GM12878 (cell line): ENCODE measurements around the gene THUMPD3. TPM values are rescaled to one million over a fixed set of nuclear protein-coding genes. Genes with fewer than 3 reads are reported as not detected.

Experiments used
- ATAC-seq: fragments of 200-7000 bp; cut with Tn5 transposase; 3 replicates; pipeline ENCODE4 v1.9.1; 2020; ENCODE audit warnings: mild to moderate bottlenecking, moderate library complexity
- BruUV-seq: library from RNA; stranded (reverse); fragments of 400-500 nt; replicated peaks from 2 replicates; lab custom pipeline; 2021; lab: Mats Ljungman, UMichigan
- CTCF ChIA-PET: fragments of 300-600 bp; sonication (Branson Sonifier 250); formaldehyde crosslinking; extraction: SDS; loops from one replicate; lab custom pipeline; 2021; ENCODE audit warnings: inconsistent platforms; lab: Yijun Ruan, JAX
- POLR2A ChIA-PET: fragments of 350-600 bp; formaldehyde crosslinking; extraction: SDS; loops from one replicate; lab custom pipeline; 2021; ENCODE audit warnings: inconsistent platforms; lab: Charles Lee
- RAD21 ChIA-PET: fragments of 300-600 bp; sonication (Branson Sonifier 250); formaldehyde crosslinking; loops from one replicate; lab custom pipeline; 2023; ENCODE audit warnings: antibody characterized with exemption; ENCODE audit not compliant: unreplicated experiment; lab: Charles Lee
- SMC1A ChIA-PET: fragments of 300-600 bp; sonication (Branson Sonifier 250); formaldehyde crosslinking; loops from one replicate; lab custom pipeline; 2023; ENCODE audit not compliant: unreplicated experiment, uncharacterized antibody; lab: Charles Lee
- DNase-seq: peaks from one replicate; pipeline ENCODE4 v3.0.0-alpha.2; 2011; ENCODE audit warnings: low read depth, low spot score
- FAIRE-seq: peaks from 3 replicates; lab custom pipeline; 2011; peaks lifted over from hg19 to GRCh38; lab: Jason Lieb, UNC
- H2AFZ ChIP-seq: 2 replicates; pipeline ENCODE4 v1.6.0; 2011; ENCODE audit warnings: low read depth, low read length, control low read depth; ENCODE audit not compliant: control insufficient read depth
- H3K27ac ChIP-seq: 2 replicates; pipeline ENCODE4 v1.5.1; 2011; ENCODE audit warnings: control low read depth; ENCODE audit not compliant: control insufficient read depth, insufficient read depth
- H3K27me3 ChIP-seq, 2 experiments: replicated peaks in 1 of 2; 2 replicates each; pipeline versions ENCODE4 v1.6.0 to v1.6.1; 2011; ENCODE audit warnings: low read length in 1 of 2; ENCODE audit not compliant: control insufficient read depth in 2 of 2, insufficient read depth in 2 of 2
- H3K36me3 ChIP-seq, 2 experiments: 2 replicates each; pipeline ENCODE4 v1.5.1; 2011; ENCODE audit warnings: low read length in 1 of 2; ENCODE audit not compliant: control insufficient read depth in 2 of 2, insufficient read depth in 2 of 2
- H3K4me1 ChIP-seq: 2 replicates; pipeline ENCODE4 v1.6.1; 2011; ENCODE audit warnings: mild to moderate bottlenecking, low read length, moderate library complexity, mixed read lengths; ENCODE audit not compliant: control insufficient read depth, insufficient read depth
- H3K4me2 ChIP-seq: 2 replicates; pipeline ENCODE4 v1.6.0; 2011; ENCODE audit warnings: control low read depth; ENCODE audit not compliant: control insufficient read depth, insufficient read depth
- H3K4me3 ChIP-seq: fragments of 200-600 bp; sonication (generic); 2 replicates; pipeline ENCODE4 v1.5.1; 2016
- H3K79me2 ChIP-seq: 2 replicates; pipeline ENCODE4 v1.6.0; 2011; ENCODE audit warnings: low read length; ENCODE audit not compliant: control insufficient read depth, insufficient read depth
- H3K9ac ChIP-seq: 2 replicates; pipeline ENCODE4 v1.8.0; 2011; ENCODE audit warnings: low read length, control low read depth, mixed read lengths; ENCODE audit not compliant: control insufficient read depth, insufficient read depth
- H3K9me3 ChIP-seq: replicated peaks from 3 replicates; pipeline ENCODE4 v1.5.1; 2011; ENCODE audit warnings: mild to moderate bottlenecking, low read length; ENCODE audit not compliant: control insufficient read depth, insufficient read depth
- H4K20me1 ChIP-seq: 2 replicates; pipeline ENCODE4 v1.6.0; 2011; ENCODE audit not compliant: control insufficient read depth, insufficient read depth
- MEF2B ChIP-seq: fragments of 450-650 bp; IDR thresholded peaks from 2 replicates; pipeline ENCODE4 v1.6.1; 2018; ENCODE audit warnings: mild to moderate bottlenecking, moderate library complexity; ENCODE audit not compliant: partially characterized antibody, poor library complexity, severe bottlenecking
- NR2C1 ChIP-seq: fragments of 450-650 bp; IDR thresholded peaks from 2 replicates; pipeline ENCODE4 v1.6.1; 2017; ENCODE audit warnings: antibody characterized with exemption, mild to moderate bottlenecking, moderate library complexity
- SMAD1 ChIP-seq: fragments of 450-650 bp; IDR thresholded peaks from 2 replicates; pipeline ENCODE4 v1.6.1; 2018; ENCODE audit warnings: mild to moderate bottlenecking, low read depth; ENCODE audit not compliant: partially characterized antibody
- USF1 ChIP-seq: IDR thresholded peaks from 2 replicates; pipeline ENCODE4 v1.6.1; 2011; ENCODE audit warnings: borderline replicate concordance, low read depth, mild to moderate bottlenecking, moderate library complexity, mixed read lengths, low read length; ENCODE audit not compliant: insufficient read depth; ENCODE audit errors: extremely low read length
- WGBS: methylation state at CpG from one replicate; pipeline ENCODE4 v1.1.6; 2016; ENCODE audit warnings: low lambda C conversion rate; ENCODE audit not compliant: insufficient replicate concordance, insufficient coverage; ENCODE audit errors: missing lambda C conversion rate; 5-methylcytosine and 5-hydroxymethylcytosine counted together
- in situ Hi-C: fragments of 300-500 bp; cut with MboI; formaldehyde crosslinking; loops from 9 replicates; pipeline ENCODE4 v1.14.3; 2018; ENCODE audit warnings: mixed read lengths
- intact Hi-C: fragments of 100-400 bp; cut with micrococcal nuclease; formaldehyde crosslinking; loops from one replicate; pipeline ENCODE4 v1.14.2; 2022; ENCODE audit not compliant: unreplicated experiment
- polyA plus RNA-seq, 11 experiments: library from polyadenylated mRNA; depleted of rRNA in 4 of 11; unstranded in 6 of 11; stranded (reverse) in 5 of 11; fragments of >200 nt; fragmentation: Nextera tagmentation in 4 of 11; fragmentation: Illumina TruSeq in 1 of 11; extraction: Ambion mirVana in 4 of 11; extraction: Trizol in 1 of 11; gene quantifications; 1 replicate in 1 of 11; 2 replicates in 10 of 11; pipeline versions ENCODE4 v1.2.1 to v1.2.3, GENCODE V29; 2011 to 2016; ENCODE audit warnings: inconsistent platforms in 2 of 11, missing spikeins in 2 of 11, low read depth in 1 of 11
- total RNA-seq, 4 experiments: library from RNA; depleted of rRNA in 3 of 4; stranded (reverse); fragments of >200 nt in 3 of 4; fragmentation: Illumina TruSeq in 1 of 4; extraction: Trizol in 1 of 4; gene quantifications; 2 replicates each; pipeline versions ENCODE4 v1.2.1 to v1.2.3, GENCODE V29; 2013 to 2021

Gene THUMPD3
- total and polyA plus RNA-seq, 10 of the 15 experiments (the other 5 are each of a cell fraction or from before 2014, with no cell fraction given), result 28.7 to 47.4 (median 41.8) TPM

GRCh38 chr3:9361691-9362388, 1.0 kb upstream of the THUMPD3 start:
- H2AFZ ChIP-seq, result no peak overlapping the region
- in situ Hi-C loops, result no loop called here
- WGBS, result 78% methylated on average over 5 of the region's 5 CpGs
- H3K4me3 ChIP-seq, result peak overlapping the region; percentile 84
- ChIA-PET CTCF (interaction anchor here (0.6 to 2.9 kb wide), 12 partner anchors 9 to 370 kb away, joined by 3 to 38 read pairs (median 4); no protein-coding TSS in a partner anchor), POLR2A (interaction anchor here (0.5 to 2.3 kb wide), 11 partner anchors 13 to 931 kb away, joined by 3 to 47 read pairs (median 4); partner anchors contain the start of gene ARPC4), SMC1A (interaction anchor here (0.6 to 4.1 kb wide), 16 partner anchors 9 to 961 kb away, joined by 3 to 39 read pairs (median 4); no protein-coding TSS in a partner anchor), RAD21 (interaction anchor here (0.6 to 2.3 kb wide), 7 partner anchors 9 to 830 kb away, joined by 3 to 19 read pairs (median 5); partner anchors contain the start of genes BRPF1 and SETD5)
- H3K27ac ChIP-seq, result no peak overlapping the region; the same call in 1 of the 2 replicates
- no peak for ATAC-seq
- no peaks in the 10 kb centered on the region; the same call in none of the 2 replicates for H3K4me1 ChIP-seq
- BruUV-seq, result no TSS peak
- H3K4me2 ChIP-seq, result peak overlapping the region; percentile 72; the same call in 1 of the 2 replicates
- DNase-seq, result no peak
- H3K79me2 ChIP-seq, result peaks cover 17% of the 10 kb centered on the region
- H4K20me1 ChIP-seq, result no peaks in the 10 kb centered on the region
- 0 out of 4 replicates have a peak, but pooled peaks cover 0 to 6% of the 10 kb centered on the region in 2 experiments for H3K36me3 ChIP-seq
- no peak for FAIRE-seq
- TF ChIP-seq MEF2B (no peak), USF1 (no peak), SMAD1 (no peak), NR2C1 (no peak)
- H3K9ac ChIP-seq, result no peak overlapping the region
- intact Hi-C loops, result no loop called here
- H3K27me3 ChIP-seq, result no peaks in the 10 kb centered on the region
- no peaks in the 10 kb centered on the region for H3K9me3 ChIP-seq
